B cell (primary cell): ENCODE data around the gene MCEE.

ENCODE experiments used
- EZH2 ChIP-seq: IDR thresholded peaks from 2 replicates; pipeline ENCODE4 v1.6.1; 2012; ENCODE audit warnings: borderline replicate concordance, low read depth, mild to moderate bottlenecking, moderate library complexity, low read length; ENCODE audit not compliant: insufficient read depth, poor library complexity, severe bottlenecking
- TF ChIP-seq, protein P1 (sequence below): fragments of 200-600 bp; IDR thresholded peaks from one replicate; pipeline ENCODE4 v1.8.0; 2022; ENCODE audit warnings: antibody characterized with exemption, mild to moderate bottlenecking

GRCh38 chr2:71113843-71114242 lies 16.2 kb downstream of the MCEE start:
- TF ChIP-seq, protein P1, sequence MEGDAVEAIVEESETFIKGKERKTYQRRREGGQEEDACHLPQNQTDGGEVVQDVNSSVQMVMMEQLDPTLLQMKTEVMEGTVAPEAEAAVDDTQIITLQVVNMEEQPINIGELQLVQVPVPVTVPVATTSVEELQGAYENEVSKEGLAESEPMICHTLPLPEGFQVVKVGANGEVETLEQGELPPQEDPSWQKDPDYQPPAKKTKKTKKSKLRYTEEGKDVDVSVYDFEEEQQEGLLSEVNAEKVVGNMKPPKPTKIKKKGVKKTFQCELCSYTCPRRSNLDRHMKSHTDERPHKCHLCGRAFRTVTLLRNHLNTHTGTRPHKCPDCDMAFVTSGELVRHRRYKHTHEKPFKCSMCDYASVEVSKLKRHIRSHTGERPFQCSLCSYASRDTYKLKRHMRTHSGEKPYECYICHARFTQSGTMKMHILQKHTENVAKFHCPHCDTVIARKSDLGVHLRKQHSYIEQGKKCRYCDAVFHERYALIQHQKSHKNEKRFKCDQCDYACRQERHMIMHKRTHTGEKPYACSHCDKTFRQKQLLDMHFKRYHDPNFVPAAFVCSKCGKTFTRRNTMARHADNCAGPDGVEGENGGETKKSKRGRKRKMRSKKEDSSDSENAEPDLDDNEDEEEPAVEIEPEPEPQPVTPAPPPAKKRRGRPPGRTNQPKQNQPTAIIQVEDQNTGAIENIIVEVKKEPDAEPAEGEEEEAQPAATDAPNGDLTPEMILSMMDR, result no peak
- no peak for TF ChIP-seq EZH2
